Stimulated activated naive CD8-positive, alpha-beta T cell treated with anti-CD3 and anti-CD28 coated beads, Interleukin-15, Interleukin-2, amounts not matched to agents 100 ng/mL and 50 ng/mL, for 24 hours (primary cell): Measurements from ENCODE around the gene DENND1A.

ENCODE experiments used
- H3K27ac Mint-ChIP-seq: one replicate; pipeline ENCODE4 v1.8.0; 2021; ENCODE audit warnings: mild to moderate bottlenecking, mixed read lengths
- H3K27me3 Mint-ChIP-seq: one replicate; pipeline ENCODE4 v1.8.0; 2021; ENCODE audit warnings: mixed read lengths
- H3K36me3 Mint-ChIP-seq: one replicate; pipeline ENCODE4 v1.8.0; 2021; ENCODE audit warnings: low read depth, mixed read lengths
- H3K4me1 Mint-ChIP-seq: one replicate; pipeline ENCODE4 v1.8.0; 2021; ENCODE audit warnings: low read depth, mixed read lengths
- H3K4me3 Mint-ChIP-seq: one replicate; pipeline ENCODE4 v1.8.0; 2021; ENCODE audit warnings: mild to moderate bottlenecking, mixed read lengths
- H3K9me3 Mint-ChIP-seq: one replicate; pipeline ENCODE4 v1.8.0; 2021; ENCODE audit warnings: mixed read lengths

Gene DENND1A

GRCh38 chr9:123387686-123388085, 542.2 kb downstream of the DENND1A start:
- H3K27me3 Mint-ChIP-seq = no peaks in the 10 kb centered on the region
- H3K4me1 Mint-ChIP-seq = no peaks in the 10 kb centered on the region
- no peak overlapping the region for H3K4me3 Mint-ChIP-seq
- H3K27ac Mint-ChIP-seq = no peak overlapping the region
- no peaks in the 10 kb centered on the region for H3K36me3 Mint-ChIP-seq
- no peaks in the 10 kb centered on the region for H3K9me3 Mint-ChIP-seq

GRCh38 chr9:123383512-123384170, 546.3 kb downstream of the DENND1A start:
- no peaks in the 10 kb centered on the region for H3K36me3 Mint-ChIP-seq

GRCh38 chr9:123382653-123383511, 547.0 kb downstream of the DENND1A start:
- H3K27ac Mint-ChIP-seq = no peak overlapping the region
- no peaks in the 10 kb centered on the region for H3K9me3 Mint-ChIP-seq
- H3K36me3 Mint-ChIP-seq = no peaks in the 10 kb centered on the region
- H3K4me3 Mint-ChIP-seq = no peak overlapping the region
- no peaks in the 10 kb centered on the region for H3K27me3 Mint-ChIP-seq
- no peaks in the 10 kb centered on the region for H3K4me1 Mint-ChIP-seq

More at GRCh38 chr9:123383512-123384170, 546.3 kb downstream of the DENND1A start:
- Mint-ChIP-seq H3K27ac (no peak overlapping the region), H3K4me1 (no peaks in the 10 kb centered on the region), H3K4me3 (no peak overlapping the region), H3K27me3 (no peaks in the 10 kb centered on the region), H3K9me3 (no peaks in the 10 kb centered on the region)

- H3K9me3 Mint-ChIP-seq = no peaks in the 10 kb centered on the region
- H3K27ac Mint-ChIP-seq = no peak overlapping the region
- H3K4me1 Mint-ChIP-seq = peaks cover 2% of the 10 kb centered on the region
- no peaks in the 10 kb centered on the region for H3K36me3 Mint-ChIP-seq
- H3K27me3 Mint-ChIP-seq = peaks cover 3% of the 10 kb centered on the region
- no peak overlapping the region for H3K4me3 Mint-ChIP-seq
These were observed 548.8 kb downstream of the DENND1A start for GRCh38 chr9:123380852-123381705.

- no peaks in the 10 kb centered on the region for H3K36me3 Mint-ChIP-seq
- H3K9me3 Mint-ChIP-seq = no peaks in the 10 kb centered on the region
- H3K27ac Mint-ChIP-seq = no peak overlapping the region
- peaks cover 2% of the 10 kb centered on the region for H3K4me1 Mint-ChIP-seq
- no peak overlapping the region for H3K4me3 Mint-ChIP-seq
- peaks cover 15% of the 10 kb centered on the region for H3K27me3 Mint-ChIP-seq
These were observed 550.8 kb downstream of the DENND1A start for GRCh38 chr9:123378956-123379660.

GRCh38 chr9:123378025-123378424, 551.9 kb downstream of the DENND1A start:
- Mint-ChIP-seq H3K9me3 (no peaks in the 10 kb centered on the region), H3K4me3 (no peak overlapping the region), H3K27ac (no peak overlapping the region), H3K4me1 (peaks cover 2% of the 10 kb centered on the region), H3K27me3 (peaks cover 17% of the 10 kb centered on the region), H3K36me3 (no peaks in the 10 kb centered on the region)

GRCh38 chr9:123377211-123377971, 552.5 kb downstream of the DENND1A start:
- H3K36me3 Mint-ChIP-seq = no peaks in the 10 kb centered on the region
- H3K27me3 Mint-ChIP-seq = peaks cover 22% of the 10 kb centered on the region
- no peak overlapping the region for H3K27ac Mint-ChIP-seq
- H3K4me3 Mint-ChIP-seq = no peak overlapping the region
- H3K9me3 Mint-ChIP-seq = no peaks in the 10 kb centered on the region
- H3K4me1 Mint-ChIP-seq = peaks cover 2% of the 10 kb centered on the region

- H3K27me3 Mint-ChIP-seq = peaks cover 31% of the 10 kb centered on the region
- no peaks in the 10 kb centered on the region for H3K36me3 Mint-ChIP-seq
- no peak overlapping the region for H3K4me3 Mint-ChIP-seq
- H3K27ac Mint-ChIP-seq = no peak overlapping the region
- H3K9me3 Mint-ChIP-seq = no peaks in the 10 kb centered on the region
- H3K4me1 Mint-ChIP-seq = peaks cover 2% of the 10 kb centered on the region
These were observed 553.5 kb downstream of the DENND1A start for GRCh38 chr9:123376218-123377071.

- Mint-ChIP-seq H3K27ac (no peak overlapping the region), H3K4me3 (no peak overlapping the region), H3K27me3 (peaks cover 31% of the 10 kb centered on the region), H3K4me1 (peaks cover 2% of the 10 kb centered on the region), H3K36me3 (no peaks in the 10 kb centered on the region), H3K9me3 (no peaks in the 10 kb centered on the region)
These were observed 554.3 kb downstream of the DENND1A start for GRCh38 chr9:123375469-123376132.

- Mint-ChIP-seq H3K27ac (no peak overlapping the region), H3K4me1 (peaks cover 2% of the 10 kb centered on the region), H3K36me3 (no peaks in the 10 kb centered on the region), H3K9me3 (no peaks in the 10 kb centered on the region), H3K27me3 (peaks cover 38% of the 10 kb centered on the region), H3K4me3 (no peak overlapping the region)
These were observed 556.0 kb downstream of the DENND1A start for GRCh38 chr9:123373946-123374345.

GRCh38 chr9:123373447-123373923, 556.4 kb downstream of the DENND1A start:
- Mint-ChIP-seq H3K9me3 (no peaks in the 10 kb centered on the region), H3K4me1 (peaks cover 2% of the 10 kb centered on the region), H3K27ac (no peak overlapping the region), H3K27me3 (peaks cover 38% of the 10 kb centered on the region), H3K4me3 (no peak overlapping the region), H3K36me3 (no peaks in the 10 kb centered on the region)

- Mint-ChIP-seq H3K4me3 (no peak overlapping the region), H3K4me1 (peaks cover 2% of the 10 kb centered on the region), H3K27me3 (peaks cover 38% of the 10 kb centered on the region), H3K9me3 (no peaks in the 10 kb centered on the region), H3K27ac (no peak overlapping the region), H3K36me3 (no peaks in the 10 kb centered on the region)
These were observed 557.0 kb downstream of the DENND1A start for GRCh38 chr9:123372766-123373446.
